NCI-H1694 (cell line): ENCODE measurements around the gene FOXL2.

Experiments used
- DNase-seq: peaks from one replicate; lab custom pipeline; 2025; lab: John Stamatoyannopoulos, UW

FOXL2 gene

DNA sequence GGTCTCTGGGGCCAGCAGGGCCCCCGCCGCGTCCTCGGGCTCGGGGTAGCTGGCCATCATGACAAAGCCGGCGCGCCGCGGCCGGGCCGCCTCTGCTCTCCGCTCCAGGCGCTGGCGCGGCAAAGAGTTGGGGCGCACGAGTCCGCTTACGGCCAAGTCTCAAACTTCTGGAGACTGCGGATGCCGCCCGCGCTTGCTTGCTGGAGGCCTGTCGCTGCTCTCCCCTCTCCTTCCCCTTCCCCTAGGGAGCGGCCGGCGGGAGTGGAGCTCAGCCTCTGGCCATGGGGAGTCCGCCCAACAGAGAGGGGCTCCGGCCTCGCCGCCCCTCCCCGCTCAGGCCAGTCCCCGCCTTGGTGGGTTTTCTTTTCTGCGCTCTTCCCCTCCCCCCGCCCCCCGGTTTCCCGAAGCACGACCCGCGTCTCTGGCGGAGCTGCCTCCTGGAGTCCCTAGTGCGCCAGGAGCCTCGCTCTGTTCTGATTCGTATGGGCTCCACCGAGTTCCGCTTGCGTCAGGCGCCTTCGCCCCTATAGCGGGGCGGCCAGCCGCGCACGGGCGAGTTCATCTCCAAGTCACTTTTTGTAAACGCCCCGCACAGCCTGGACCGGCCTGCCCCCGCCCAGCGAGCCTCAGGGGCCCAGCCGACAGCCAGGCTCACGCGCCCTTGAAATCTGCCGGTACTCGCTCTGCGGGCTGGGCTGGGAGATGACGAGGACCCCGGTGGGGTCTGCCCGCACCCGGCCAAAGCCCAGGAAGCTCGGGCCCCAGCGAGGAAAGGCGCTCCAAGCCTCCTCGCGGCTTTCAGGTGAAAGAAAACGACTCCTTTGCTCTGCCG is at the start of gene FOXL2, which contains the start of gene FOXL2NB:
FOXL2 (minus strand) TSS at position 475 of the 832 bp plus-strand sequence; CDS start at position 60, 415 bp downstream.
FOXL2NB (plus strand) TSS at position 555 of the 832 bp plus-strand sequence; CDS start at position 703, 148 bp downstream.
- no peak for DNase-seq

DNA sequence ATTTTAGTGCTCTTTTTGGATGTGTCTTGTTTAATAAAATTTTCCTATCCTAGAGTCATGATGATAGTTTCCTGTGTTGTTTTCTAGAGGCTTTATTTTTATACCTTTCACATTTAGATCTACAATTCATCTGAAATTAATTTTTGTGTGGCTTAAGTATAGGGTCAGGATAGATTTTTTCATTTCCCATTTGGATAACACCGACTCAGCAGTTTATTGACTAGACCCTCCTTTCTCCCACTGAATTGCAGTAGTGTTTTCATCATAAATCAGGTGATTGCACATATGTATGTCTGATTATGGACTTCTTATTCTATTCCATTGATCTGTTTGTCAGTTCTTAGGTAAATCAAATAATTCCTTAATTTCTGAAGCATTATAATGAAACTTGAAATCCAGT is 48.8 kb upstream of the FOXL2 start:
- no peak for DNase-seq

GRCh38 chr3:138987181-138987580 is 40.2 kb upstream of the FOXL2 start:
- no peak for DNase-seq

DNA sequence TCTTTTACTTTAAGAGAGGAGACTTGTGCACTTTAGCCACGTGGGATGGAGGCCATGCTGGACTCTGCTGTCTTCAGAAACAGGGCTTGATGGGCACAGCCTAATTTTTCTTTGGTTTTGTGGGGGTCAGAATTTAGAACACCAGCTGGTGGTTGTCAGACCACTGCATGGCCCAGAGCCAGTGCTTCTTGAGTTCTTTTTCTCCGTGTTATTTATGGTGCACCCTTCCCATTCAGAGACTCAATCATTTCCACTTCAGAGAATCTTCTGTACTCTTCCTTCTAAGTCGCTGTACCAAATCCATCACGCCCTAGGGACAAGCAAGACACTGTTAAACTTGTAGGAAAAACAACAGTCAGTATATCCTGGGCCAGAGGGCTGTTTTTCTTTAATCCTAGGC is 39.0 kb upstream of the FOXL2 start:
- DNase-seq: no peak

GRCh38 chr3:138984816-138985215 is 37.9 kb upstream of the FOXL2 start:
- no peak for DNase-seq

- no peak for DNase-seq
These were observed 29.1 kb upstream of the FOXL2 start for GRCh38 chr3:138976047-138976446.

- DNase-seq: no peak
These were observed 28.4 kb upstream of the FOXL2 start for GRCh38 chr3:138975351-138975750.

DNA sequence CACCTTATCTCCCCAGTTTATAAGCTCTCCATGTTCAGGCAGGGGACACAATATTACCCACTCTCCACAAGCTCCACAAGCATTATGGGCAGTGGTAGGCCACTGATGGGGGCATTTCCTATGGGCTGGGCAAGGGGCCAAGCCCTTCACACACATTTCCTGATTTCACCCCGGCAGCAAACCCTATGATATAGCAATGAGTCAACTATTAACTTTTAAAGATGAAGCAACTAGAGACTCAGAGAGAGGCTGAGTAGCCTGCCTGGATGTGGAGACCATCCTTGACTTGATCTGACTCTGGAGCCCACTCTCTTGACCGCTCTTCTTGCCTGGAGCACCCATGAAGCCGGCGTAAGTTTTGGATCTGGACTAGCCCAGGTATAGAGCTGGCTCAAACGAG is 27.5 kb upstream of the FOXL2 start:
- DNase-seq: no peak

DNA sequence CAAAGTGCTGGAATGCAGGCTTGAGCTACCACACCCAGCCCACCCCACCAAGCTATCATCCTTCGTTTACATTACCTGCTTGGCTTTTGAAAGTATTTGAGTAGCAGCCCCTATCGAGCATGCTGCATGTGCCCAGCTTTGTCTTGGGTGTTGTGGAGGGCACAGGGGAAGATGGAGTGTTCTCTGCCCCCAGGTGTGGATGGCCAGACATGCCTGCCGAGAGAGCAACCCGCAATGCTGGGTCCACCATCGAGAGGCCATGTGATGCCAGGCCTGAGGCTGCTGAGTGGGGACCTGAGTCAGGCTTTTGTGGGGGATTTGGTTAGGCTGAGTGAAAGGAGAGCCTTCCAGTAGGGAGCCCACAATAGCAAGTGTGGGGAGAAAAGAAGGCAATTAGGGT is 26.0 kb upstream of the FOXL2 start:
- DNase-seq: no peak

DNA sequence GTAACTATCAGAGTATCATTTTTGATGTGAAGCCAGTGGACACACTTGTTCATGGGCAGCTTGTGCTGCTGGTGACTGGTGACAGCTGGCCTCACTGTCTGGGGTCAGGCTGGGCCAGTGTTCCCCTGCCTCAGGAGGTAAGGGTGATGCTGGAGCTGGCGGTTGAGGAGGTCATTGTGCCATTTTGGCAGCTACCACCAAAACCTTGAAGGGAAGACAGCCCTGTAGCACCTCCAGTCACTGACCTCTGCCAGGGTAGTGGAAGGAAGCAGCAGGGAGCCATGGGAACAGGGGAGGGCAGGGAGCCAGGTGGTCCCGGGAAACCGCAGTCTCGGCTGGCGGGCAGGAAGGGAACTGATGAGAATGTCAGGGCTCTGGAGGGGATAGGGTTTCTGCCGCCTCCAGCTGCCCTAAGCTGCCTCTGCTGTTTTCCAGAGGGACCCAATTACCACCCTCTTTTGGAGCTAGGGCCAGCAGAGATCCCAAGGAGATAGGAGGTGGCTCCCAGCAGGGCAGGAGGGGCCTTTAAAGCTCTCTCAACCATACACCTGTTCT is 24.9 kb upstream of the FOXL2 start:
- DNase-seq: no peak

DNA sequence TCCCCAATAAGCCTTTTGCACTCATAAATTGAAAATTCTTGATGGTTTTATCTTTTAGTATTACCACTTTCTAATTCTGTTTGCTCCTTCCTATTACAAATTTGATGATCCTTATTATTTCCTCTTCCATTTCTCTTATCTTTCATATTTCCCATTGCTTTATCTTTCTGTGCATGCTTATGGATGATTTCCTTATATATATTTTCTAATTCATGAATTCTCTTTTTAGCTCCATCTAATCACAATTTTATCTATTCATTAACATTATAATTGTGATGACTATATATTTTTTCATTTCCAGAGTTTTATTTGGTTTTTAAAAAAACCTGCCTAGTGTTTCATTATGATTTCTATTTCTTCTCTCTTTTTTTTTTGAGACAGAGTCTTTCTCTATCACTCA is 18.0 kb upstream of the FOXL2 start:
- no peak for DNase-seq

GRCh38 chr3:138964264-138964663 is 17.3 kb upstream of the FOXL2 start:
- no peak for DNase-seq

DNA sequence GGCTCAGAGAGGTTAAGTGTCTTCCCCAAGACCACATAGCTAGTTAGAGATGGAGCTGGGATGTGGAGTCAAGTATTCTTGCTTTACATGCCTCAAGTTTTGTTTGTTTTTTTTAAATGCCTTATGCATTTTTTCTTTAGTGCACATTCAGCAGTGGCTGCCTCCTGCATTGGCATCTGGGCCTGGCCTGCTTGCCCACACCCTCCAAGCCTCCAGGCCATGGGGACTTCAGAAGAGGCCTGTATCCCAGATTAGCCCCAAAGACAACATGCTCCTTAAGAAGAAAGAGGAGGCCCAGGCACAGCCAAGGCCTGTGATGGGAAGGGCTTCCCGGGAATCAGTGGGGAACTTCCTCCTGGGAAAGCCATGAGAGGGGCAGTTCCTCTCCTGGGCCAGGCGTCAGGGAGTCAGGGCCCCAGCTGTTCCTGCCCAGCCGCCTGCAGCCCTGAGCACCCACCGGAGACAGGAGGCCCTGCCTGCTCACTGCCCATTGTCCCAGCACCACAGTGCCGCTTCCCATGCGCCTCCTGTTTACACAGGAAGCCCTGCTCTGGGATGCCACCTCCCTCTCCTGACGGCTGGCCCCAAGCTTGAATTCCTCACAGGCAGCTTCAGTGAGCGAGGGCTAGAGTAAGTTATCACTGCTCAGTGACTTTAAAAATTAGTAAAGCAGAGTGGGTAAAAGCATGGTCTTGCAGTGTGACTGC is 16.1 kb upstream of the FOXL2 start:
- no peak for DNase-seq

- DNase-seq: no peak
These were observed 13.5 kb upstream of the FOXL2 start for GRCh38 chr3:138960417-138960852.

- no peak for DNase-seq
These were observed 3.8 kb upstream of the FOXL2 start for GRCh38 chr3:138950701-138951100.

DNA sequence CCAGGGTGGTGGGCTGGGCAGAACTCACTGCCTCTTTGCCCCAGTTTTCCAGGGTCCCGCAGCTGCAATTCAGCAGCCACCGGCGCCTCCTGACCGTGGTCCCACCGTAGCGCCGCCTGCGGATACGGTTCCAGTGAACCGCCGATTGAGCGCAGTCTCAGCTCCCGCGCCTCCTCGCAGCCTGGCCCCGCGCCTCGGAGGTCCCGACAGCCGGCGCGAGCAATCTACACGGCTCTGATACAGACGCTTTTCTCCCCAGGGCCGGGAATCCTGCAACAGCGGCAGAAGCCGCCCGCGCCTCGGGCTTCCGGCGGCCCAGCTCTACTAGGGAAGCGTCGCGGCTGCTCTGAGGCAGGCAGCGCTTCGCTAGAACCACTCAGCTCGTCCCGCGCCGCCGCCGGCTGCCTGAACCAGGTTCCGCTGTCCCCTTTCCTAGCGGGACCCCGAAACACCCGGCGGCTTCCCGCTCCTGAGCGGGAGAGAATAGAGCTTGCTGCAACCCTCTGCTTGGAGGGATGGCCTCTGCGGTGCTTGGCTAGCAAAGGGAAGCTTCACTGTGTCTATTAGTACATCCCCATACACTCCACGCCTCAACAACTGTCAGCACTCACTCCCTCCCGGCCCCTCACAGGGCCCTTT is 3.2 kb upstream of the FOXL2 start:
- no peak for DNase-seq

GRCh38 chr3:138949445-138950005 is 2.6 kb upstream of the FOXL2 start:
- no peak for DNase-seq

DNA sequence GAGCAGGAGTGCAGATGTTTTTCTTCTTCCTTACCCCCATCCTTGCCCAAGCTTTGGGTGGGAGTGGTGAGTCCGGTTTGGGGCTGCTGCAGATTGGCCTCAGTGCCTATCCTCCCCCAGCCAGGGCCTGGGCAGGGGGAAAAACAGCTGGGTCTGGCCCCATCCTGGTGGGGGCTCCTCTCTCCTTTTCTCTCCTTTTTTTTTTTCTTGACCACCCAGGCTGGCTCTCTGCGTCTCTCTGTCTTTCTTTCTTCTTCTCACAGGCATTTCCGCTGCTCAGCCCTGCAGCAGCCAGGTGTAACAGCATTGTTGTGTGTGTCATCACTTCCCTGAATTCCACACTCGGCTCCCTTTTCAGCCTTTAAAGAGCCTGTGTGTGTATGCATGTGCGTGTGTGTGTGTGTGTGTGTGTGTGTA is 2.1 kb upstream of the FOXL2 start:
- DNase-seq: no peak

DNA sequence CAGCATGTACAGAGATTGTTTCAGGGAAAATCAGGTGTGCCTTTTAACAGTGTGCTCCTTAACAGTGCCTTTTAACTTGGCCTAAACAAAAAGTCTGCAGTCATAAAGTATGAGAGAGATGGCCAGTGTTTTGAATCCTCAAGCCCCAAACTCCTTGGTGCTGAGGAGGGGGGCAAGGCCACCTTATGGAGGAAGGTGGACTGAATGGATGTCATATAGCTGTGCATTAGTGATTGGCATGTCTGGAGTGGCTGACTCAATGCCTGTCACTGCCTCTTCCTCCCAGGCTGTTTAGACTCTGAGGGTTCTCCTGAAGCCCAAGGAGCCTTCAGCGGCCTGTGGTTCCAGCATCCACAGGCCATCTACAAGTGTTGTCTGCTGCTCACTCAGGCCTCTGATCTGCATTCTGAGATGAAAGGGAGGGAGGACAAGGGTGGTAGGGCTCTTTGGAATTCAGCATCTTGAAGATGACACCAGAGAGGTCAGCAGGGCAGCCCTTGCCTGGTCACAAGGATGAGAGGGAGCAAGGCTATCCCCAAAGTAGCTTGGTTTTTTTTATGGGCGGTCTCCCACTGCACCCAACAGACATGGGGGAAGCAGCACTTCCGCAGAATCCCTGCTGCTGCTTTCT is 1.5 kb upstream of the FOXL2 start:
- no peak for DNase-seq

- DNase-seq: no peak
These were observed 671 bp upstream of the FOXL2 start for GRCh38 chr3:138947495-138948121.
